H54 (cell line): ENCODE measurements around the gene MYH16.
"Not testable (repeated sequence)": the region's sequence is repeated elsewhere in the genome, so short reads cannot be mapped to it uniquely, and the experiment has no call there.

ENCODE experiments used
- DNase-seq: peaks from one replicate; pipeline ENCODE4 v3.0.0; 2011; ENCODE audit warnings: low spot score, mixed read lengths; ENCODE audit not compliant: insufficient read length
- FAIRE-seq: peaks from 3 replicates; lab custom pipeline; 2011; peaks lifted over from hg19 to GRCh38; lab: Jason Lieb, UNC
- POLR2A ChIP-seq: IDR thresholded peaks from 2 replicates; pipeline ENCODE4 v1.6.1; 2011; ENCODE audit warnings: low read depth, mild to moderate bottlenecking, low read length

The MYH16 gene

DNA sequence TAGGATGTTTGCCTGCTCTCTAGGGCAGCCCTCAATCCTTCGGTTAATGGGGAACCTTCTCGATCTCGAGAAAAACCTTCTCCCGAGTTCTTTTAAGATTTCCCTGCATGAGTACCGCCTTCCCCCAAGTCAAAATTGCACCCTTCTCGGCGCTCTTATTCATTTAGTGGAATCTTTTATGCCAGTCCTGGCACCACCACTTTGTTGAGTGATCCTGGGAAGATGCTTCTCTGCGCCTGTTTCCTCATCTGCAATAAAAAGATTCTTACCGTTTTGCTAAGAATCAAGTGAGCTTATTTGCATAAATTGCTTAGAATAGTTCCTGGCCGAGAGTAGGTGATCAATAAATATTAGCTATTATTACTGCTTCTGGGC is 53.8 kb downstream of the MYH16 start:
- no peak for TF ChIP-seq POLR2A
- DNase-seq (no peak), FAIRE-seq (no peak)

DNA sequence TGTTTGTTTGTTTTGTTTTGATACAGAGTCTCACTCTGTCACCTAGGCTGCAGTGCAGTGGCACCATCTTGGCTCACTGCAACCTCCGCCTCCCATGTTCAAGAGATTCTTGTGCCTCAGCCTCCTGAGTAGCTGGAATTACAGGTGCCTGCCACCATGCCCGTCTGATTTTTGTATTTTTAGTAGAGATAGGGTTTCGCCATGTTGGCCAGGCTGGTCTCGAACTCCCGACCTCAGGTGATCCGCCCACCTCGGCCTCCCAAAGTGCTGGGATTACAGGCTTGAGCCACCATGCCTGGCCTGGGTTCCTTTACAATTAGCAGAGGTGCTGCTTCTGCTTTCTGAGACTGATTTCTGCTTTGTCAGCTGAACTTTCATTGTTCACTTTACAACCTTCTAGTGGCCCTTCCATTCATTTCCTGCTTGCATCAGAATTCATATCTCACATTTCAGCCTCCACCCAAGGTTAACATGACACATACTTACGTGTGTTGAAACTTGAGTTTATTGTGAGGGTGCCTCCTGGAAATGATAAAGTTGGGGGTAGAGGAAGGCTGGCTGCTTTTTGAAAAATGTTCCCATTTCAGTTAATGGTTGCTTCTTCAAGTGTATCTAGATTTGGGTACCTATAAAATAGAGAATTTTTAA is 57.8 kb downstream of the MYH16 start:
- peak; percentile 60 for DNase-seq
- peak; percentile 57 for FAIRE-seq

DNA sequence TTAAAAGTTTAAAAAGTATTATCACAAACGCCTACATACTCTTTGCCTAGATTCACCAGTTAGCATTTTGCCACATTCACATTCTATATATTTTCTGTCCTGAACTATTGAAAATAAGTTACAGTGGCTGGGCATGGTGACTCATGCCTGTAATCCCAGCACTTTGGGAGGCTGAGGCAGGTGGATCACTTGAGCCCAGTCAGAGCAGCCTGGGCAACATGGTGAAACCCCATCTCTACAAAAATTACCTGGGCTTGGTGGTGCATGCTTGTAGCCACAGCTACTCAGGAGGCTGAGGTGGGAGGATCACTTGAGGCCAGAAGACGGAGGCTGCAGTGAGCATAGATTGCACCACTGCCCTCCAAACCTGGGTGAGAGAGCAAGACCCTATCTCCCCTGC is 58.4 kb downstream of the MYH16 start:
- no peak for DNase-seq
- TF ChIP-seq POLR2A: no peak
- FAIRE-seq: no peak

DNA sequence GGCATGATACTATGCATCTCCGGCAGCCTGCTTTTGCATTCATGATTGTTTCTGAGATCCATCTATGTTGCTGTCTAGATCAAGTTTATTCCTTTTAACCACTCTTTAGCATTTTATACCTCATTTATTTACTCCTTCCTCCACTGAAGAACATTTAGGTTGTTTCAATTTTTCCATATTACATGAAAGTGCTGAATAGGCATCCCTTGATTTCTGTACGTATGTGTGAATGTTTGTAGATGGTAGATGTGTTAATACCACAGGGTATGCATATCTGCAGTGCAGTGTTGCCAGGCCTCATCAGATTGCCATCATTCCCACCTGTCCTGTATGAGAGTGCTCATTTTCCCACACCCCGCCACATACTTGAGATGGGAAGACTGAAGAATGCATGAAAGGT is 67.0 kb downstream of the MYH16 start:
- DNase-seq (no peak), FAIRE-seq (no peak)
- TF ChIP-seq POLR2A: no peak

DNA sequence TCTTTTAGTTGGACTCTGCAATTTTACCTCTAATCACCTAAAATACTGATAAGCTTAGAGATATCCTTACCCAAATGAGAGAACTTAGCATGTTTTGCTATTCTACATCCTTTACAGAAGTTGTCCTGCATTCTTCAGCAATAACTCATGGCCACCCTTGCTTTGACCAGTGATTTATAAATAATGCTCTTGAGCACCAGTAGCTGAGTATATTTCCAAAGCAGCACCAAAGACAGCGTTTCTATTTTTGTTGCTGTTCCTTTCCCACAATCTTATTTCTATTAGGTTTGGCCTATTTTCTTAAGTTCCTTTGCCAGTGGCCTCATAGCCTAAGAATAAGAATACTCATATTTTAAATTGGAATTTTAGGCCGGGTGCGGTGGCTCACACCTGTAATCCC is 68.0 kb downstream of the MYH16 start:
- TF ChIP-seq POLR2A: no peak
- DNase-seq (no peak), FAIRE-seq (no peak)

DNA sequence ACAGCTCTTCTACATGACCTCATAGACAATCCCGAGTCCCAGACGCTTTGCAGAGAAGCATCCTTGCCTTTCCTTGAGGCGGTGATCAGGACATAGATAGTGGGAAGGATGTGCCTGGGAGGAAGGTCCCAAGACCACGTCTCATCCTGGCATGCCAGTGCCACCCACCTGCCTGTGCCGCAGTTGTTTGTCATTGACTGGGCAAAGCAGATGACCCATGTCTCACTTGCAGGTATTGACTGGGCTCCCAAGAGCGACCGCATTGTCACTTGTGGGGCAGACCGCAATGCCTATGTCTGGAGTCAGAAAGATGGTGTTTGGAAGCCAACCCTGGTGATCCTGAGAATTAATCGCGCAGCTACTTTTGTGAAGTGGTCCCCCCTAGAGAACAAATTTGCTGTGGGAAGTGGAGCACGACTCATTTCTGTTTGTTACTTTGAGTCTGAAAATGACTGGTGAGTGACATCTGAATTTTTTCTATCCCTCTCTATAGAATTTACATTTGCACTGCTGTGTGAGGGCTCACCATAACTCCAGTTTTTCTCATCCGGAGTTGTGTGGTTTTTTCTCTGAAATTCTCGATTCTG is 71.5 kb downstream of the MYH16 start:
- DNase-seq (no peak), FAIRE-seq (no peak)
- TF ChIP-seq POLR2A: no peak

DNA sequence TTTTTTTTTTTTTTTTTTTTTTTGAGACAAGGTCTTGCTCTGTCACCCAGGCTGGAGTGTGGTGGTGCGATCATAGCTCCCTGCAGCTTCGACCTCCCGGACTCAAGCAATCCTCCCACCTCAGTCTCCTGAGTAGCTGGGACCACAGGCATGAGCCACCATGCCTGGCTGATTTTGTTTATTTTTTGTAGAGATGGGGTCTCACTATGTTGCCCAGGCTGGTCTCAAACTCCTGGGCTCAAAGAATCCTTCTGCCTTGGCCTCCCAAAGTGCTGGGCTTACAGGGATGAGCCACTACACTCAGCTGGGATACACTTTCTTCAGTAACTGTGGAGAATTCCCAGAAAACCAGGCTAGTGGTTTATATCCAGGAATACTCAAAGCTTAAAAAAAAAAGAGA is 78.0 kb downstream of the MYH16 start:
- not testable (repeated sequence) for DNase-seq, FAIRE-seq

DNA sequence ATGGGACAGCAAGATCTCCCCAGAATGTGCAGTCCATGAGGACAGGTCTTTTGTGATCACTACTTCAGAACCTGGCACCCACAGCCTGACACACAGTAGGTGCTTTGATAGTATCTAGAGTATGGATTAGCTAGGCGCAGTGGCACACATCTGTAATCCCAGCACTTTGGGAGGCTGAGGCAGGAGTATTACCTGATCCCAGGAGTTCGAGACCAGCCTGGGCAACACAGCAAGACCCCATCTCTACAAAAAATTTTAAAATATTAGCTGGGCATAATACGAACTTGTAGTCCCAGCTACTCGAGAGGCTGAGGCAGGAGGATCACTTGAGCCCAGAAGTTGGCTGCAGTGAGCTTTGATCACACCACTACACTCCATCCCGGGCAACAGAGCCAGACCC is 79.6 kb downstream of the MYH16 start:
- no peak for FAIRE-seq

DNA sequence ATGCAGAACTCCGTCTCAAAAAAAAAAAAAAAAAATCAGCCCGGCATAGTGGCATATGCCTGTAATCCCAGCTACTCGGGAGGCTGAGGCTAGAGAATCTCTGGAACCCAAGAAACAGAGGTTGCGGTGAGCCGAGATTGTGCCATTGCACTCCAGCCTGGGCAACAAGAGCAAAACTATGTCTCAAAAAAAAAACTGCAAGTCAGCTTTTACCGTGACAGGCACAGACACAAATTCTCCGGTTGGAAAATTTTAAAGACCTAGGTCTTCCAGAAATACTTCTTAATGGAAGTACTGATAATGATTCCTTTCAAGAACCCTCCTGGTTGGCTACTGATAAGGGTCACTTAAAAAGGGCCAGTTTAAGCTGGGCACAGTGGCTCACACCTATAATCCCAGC is 82.5 kb downstream of the MYH16 start:
- no peak for TF ChIP-seq POLR2A
- DNase-seq (no peak), FAIRE-seq (no peak)

More for the DNA sequence above, 79.6 kb downstream of the MYH16 start:
- DNase-seq: no peak
- TF ChIP-seq POLR2A: no peak

DNA sequence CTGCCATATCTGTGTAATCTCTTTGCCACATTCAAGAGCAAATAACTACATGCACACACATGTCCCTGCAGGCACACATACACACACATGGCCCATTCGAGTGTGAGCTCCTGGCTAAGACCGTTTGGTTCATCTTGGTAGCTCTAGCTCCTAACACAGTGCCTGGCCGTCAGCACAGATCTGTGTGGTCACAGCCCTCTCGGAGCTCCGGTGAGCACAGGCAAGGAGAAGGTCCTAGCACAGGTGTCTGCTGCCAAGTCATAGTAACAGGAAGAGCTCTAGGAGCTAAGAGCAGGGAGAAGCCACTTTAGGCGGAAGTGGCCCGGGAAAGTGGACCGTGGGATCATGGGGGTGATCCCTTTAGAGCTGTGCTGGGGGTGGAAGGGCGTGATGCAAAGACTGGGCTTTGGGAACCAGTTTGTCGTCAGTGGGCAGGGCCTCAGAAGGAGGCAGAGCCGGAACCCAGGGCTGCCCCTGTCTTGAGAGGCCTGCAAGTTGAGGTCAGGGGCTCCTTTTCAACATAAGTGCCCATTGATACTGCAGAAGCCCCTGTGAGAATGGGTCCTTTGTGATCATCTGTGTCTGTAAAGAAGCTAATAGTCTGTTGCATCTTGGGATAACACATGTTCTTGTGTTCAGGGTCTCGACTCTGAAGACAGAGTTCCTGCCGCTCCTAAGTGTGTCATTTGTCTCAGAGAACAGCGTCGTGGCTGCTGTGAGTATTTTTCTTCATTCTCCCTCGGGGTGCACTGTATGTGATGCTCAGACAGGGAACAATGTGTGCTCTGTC is 85.3 kb downstream of the MYH16 start:
- no peak for TF ChIP-seq POLR2A
- FAIRE-seq: no peak
- no peak for DNase-seq

DNA sequence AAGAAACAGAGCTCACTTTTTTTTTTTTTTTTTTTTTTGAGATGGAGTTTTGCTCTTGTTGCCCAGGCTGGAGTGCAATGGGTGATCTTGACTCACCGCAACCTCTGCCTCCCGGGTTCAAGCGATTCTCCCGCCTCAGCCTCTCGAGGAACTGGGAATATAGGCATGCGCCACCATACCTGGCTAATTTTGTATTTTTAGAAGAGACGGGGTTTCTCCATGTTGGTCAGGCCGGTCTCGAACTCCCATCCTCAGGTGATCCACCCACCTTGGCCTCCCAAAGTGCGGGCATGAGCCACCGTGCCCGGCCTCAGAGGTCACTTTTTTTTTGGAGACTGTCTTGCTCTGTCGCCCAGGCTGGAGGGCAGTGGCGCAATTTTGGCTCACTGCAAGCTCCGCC is 85.9 kb downstream of the MYH16 start:
- not testable (repeated sequence) for DNase-seq, FAIRE-seq

DNA sequence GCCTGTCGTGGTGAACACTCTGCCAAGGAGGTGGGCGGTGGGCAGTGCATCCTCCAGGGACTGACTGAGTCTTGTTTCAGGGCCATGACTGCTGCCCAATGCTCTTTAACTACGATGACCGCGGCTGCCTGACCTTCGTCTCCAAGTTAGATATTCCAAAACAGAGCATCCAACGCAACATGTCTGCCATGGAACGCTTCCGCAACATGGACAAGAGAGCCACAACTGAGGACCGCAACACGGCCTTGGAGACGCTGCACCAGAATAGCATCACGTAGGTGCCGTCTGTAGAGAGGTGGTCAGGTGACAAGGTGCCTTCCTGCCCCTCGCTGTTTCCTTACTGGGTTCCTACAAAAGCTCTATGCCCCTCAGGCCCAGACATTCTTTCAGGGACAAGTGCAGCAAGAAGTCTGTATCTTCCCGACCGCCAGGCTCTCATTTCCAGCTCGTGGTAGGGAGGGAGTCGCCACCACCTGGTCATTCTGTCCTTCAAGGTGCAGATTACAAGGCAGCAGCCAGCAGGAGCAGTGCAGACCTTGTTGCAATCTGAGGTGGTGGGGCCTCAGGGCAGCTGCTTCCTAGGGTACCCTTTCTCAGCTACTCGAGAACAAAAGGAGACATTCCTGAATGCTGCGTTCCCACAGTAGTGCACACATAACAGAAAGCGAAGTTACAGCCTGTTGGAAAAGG is 87.0 kb downstream of the MYH16 start:
- DNase-seq: no peak
- FAIRE-seq: no peak
- TF ChIP-seq POLR2A: no peak
